ENCODE data around the gene TBC1D10B.
A peak's percentile ranks its signal among the peaks of the same experiment; 100 is the strongest.

TBC1D10B gene

DNA sequence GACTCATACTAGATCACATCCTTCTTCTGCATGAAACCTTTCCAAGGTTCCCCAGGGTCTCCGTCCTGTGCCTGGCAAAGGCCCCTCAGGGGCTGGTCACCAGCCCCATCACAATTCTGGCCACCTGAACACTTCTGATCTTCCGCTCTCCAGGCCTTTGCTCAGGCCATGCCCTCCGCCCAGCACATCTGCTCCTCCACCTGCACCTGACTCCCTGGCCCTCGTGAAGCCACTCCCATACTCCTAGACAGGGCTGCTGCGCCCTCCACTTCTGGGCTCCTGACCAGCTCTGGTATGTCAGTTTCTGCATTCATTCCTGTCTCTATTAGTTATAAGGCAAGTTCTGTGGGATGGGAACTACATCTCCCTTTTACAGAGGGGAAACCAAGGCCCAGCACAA is 2.4 kb upstream of the TBC1D10B start:
- DNase-seq, result no peak

DNA sequence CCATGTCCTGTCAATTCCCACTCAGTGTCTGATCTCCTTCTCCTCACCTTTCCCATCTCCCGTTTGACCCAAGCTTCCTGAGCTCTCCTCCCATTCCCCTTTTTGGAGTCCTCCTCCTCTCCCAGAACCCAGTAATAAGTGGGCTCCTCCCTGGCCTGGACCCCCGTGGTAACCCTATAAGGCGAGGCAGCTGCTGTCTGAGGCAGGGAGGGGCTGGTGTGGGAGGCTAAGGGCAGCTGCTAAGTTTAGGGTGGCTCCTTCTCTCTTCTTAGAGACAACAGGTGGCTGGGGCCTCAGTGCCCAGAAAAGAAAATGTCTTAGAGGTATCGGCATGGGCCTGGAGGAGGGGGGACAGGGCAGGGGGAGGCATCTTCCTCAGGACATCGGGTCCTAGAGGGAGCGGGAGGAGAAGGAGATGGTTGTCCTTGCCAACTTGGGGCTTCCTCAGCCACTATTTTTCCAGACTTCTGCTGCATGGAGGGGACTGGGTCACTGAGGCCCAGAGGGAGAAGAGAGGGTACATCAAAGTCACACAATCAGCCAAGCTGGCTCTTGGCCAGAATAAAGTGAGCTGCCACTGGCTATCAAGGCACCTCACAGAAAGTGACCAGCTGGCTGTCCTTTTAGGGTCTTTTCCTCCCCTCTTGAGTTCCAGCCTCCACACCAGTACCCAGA is 1.9 kb upstream of the TBC1D10B start:
- DNase-seq, result no peak

DNA sequence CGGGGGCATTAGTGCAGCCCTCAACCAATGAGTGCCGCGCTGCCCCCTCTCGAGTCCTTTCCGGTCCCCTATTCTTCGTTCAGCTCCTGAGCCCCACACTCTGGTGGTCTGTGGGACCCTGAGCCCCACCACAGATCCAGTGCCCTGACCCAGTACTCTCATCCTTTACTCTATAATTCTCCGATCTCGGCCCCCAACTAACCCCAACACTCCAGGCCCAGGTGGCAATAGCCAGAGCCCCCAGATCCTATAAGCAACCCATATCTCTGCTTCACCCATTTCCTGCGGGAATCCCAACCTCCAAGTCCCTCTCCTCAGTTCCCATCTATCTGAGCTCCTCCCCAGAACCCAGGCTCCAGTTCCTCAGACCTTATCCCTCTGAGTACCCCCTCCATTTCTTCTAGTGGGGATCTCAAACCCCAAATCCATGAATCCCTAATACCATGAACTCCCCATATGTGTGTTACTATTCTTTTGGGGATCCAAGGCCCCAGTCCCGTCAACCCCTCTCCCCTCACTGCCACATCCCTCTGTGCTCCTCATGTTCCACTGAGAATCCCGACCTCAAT is 1.0 kb upstream of the TBC1D10B start:
- no peak for DNase-seq

DNA sequence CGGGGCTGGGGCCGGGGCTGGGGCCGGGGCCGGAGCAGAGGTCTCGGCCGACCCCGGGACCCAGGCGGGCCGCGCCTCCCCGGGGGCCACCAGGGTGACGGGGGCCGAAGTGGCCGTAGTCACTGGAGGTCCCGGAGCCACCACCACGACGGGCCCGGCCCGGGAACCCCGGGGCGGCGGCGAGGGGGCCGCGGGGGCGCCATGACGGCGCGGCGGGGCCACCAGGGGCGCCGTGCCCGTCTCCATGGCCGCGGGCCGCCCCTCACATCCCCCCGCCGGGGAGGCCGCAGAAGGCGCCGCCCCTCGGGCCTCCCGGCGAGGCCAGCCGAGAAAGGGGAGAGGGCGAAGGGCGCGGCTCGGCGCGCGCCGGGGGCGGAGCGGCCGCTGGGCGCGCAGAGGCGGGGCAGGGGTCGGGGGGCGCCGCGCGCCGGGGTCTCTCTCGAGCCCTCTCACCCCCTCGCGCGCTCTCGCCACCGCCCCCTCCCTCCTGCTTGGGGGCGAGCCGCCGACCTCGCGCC is 297 bp downstream of the TBC1D10B start:
- no peak for DNase-seq

DNA sequence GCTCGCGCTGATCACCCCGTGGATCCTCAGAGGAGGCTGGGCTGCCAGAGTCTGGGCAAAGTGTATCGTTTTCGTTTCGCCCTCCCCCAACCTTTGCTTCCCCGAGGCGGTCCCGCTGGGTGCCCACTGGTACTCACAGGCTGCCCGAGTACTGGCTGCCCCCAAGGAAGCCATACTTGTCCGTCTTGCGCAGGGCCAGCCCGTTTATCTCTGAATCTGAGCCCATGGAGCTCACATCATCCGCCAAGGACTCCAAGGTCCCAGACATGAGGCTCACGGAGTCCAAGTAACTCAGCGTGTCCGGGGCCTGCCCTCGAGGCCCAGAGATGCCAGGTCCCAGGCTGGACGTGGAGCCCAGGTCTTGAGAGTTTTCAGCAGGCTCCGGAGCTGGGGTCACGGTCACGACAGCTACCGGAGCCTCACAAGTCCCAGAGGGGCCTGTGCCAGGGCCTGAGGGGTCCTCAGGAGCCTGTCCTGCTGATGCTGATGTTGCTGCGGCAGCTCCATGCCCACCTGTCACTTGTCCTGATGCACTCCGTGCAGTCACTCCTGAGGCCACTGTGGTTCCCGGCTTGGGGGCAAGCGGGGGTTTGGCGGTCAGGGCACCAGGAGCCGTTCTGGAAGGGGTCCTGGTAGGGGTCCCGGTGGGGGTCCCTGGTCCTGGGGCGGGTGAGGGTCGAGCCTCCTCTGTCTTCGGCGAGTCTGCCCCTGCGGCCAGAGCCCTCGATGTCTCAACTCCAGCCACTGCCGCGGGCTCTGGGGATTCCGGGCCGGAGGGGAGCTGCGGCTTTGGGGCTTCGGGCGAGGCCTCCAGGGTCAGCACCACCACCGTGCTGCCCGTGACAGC is 980 bp downstream of the TBC1D10B start:
- no peak for DNase-seq

DNA sequence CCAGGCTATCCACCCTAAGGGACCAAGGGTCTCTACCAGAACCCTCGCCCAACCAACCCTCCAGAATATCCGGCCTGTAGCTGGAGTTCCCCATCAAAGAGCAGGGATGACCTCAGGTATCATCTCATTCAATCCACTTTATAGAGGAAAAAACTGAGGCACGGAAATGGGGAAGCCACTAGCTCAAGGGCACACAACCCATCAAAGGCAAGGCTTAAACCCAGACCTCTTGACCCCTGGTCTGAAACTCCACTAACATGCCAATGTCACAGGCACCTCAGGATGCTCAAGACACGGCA is 1.6 kb downstream of the TBC1D10B start:
- DNase-seq, result no peak

DNA sequence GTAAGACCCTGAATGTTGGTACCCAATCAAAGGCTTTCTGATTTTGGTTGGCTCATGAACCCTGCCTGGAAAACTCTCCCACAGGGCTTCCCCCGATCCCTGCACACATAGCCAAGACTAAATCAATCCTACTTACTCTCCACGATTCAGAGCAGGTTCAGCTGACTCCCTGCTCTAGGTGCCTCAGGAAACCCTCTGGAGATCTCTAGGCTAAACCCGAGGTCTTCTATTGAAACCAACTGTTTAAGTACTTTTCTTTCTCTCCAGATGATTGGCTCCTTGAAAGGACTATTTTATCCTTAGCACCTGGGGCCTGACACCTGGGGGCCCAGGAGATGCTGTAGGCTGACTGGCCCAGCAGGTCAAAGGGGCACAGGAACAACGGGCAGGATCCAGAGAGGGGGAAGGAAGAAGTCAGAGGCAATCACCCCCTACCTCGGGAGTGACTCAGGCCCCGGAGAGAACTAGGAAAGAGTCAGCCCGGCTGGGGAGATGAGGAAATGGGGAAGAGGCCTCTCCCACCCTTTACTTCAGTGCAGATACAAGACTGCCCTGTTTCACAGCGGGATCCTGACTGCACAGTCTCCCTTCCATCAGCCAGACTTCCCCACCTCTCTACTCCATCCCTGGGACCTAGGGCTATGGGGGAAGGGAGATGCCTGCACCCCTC is 2.0 kb downstream of the TBC1D10B start:
- DNase-seq, result no peak

DNA sequence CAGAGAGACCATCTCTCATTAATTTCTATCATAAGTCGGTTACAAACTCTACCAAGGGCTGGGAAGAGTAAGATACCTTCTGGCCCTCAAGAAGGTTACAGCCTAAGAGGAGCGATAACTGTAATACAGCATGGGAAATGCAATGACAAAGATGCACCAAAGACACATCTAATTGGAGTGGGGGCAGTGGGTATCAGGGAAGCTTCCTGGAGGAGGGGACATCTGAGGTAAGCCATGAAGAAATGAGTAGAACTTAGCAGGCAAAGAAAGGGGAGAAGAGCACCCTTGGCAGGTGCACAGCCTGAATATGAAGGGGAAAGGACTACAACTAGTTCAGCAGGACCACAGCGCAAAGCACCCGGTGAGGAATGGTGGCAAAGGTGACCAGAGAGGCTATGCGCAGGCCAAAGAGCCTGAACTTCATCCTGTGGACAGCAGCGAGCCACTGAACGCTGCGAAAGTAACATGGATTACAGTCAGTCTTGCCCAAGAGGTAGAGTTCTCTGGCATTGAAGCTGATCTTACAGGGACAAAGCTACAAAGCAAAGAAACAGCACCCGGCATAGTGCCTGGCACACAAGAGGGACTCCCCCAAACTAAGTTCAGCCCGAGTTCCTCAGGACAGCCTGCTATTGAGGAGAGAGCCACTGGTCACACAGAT is 2.8 kb downstream of the TBC1D10B start:
- DNase-seq, result no peak

DNA sequence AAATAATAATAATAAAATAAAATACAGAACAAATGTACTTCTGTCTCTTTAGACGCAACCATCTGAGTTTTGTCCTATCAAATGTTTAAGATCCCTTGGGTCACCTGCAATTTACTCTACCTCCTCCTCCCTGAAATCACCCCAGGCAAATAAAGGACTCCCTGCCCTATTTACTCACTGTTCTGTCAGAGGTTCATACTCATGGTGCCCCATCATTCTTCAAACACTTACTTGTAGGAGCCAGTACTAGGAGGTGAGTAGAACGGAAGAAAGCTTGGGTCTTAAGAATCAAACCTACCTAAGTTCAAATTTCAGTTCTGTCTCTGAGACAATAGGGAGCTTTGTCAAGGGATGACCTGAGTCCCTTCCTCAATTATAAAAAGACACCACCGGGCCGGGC is 3.8 kb downstream of the TBC1D10B start:
- DNase-seq, result no peak

DNA sequence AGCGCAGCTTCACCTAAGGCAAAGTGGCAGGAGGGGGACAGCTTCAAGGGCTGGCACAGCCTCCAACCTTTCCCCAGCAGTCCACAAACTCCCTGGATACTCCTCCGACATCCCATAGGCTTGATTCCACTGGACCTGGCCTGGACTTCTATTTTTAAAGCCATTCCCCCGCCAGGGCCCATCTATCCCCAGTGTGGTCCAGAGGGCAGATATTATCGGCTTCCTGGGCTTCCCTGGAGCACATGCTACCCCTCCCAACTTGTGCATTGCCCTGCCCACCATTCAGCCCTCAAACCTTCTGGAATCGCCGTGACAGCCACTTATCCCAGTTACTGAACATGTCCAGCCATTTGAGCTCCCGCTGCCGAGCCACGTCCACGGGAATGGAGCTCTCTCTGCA is 5.1 kb downstream of the TBC1D10B start:
- DNase-seq, result no peak

DNA sequence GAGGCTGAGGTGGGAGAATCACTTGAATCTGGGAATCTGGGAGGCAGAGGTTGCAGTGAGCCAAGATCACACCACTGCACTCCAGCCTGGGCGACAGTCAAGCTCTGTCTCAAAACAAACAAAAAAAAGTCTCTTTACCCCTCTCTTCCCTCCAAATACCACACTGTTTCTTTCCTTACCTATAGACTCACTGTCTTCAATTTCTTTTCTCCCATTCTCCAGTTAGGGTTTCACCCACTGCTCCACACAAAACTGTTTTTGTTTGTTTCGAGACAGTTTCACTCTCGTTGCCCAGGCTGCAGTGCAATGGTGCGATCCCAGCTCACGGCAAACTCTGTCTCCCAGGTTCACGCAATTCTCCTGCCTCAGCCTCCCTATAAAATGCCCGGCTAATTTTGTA is 9.1 kb downstream of the TBC1D10B start:
- DNase-seq, result no peak

DNA sequence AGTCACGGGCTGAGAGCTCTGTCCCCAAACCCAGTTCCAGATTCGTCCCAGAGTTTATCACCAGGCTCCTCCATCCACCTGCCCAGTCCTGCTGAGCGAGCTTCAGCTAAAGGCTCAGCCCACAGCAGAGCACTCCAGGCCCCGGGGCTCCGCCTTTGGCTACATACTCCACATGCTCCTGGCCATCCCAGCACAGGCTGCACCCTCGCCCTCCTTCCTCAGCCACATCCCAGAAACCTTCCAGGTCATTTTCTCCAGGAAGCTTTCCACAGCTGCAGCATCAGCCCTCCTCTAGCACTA is 10.5 kb downstream of the TBC1D10B start:
- no peak for DNase-seq

DNA sequence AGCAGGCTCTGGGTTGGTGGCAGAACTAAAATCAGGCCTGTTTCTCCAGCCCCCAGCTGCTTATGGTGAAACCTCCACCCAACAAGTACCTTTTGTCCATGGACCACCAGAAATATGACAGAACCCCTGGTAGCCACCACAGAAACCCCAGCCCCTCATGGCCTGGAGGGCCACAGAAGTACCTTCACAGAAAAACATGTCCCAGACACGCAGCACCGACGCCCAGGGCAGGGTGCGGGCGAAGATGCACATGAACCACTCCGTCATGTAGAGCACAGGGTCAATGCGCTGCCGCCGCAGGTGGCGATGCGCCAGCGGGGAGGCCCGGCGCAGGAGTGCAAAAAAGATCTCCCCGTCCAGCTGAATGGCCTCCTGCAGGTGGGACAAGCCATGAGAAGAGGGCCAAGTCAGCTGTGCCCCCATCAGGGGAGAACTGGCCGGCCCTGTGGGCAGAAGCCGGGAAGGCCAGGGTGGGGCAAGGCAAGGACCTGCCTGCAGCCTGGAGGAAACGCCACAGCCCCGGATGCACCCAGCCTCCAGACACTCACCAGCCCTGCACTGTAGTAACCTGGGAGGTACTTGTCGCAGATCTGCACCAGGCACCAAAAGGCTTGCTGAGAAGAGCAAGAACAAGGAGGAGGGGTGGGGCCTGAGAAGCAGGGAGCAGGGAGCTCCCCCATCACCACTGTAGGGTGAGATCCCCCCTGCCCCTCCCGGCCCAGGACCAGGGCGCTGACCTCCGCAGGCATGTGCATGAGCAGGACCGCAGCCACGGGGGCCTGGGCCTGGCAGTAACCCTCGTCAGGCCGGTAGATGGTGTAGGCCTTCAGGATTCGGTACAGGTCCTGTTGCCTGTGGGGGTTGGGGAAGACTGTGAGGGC is 11.1 kb downstream of the TBC1D10B start:
- no peak for DNase-seq

DNA sequence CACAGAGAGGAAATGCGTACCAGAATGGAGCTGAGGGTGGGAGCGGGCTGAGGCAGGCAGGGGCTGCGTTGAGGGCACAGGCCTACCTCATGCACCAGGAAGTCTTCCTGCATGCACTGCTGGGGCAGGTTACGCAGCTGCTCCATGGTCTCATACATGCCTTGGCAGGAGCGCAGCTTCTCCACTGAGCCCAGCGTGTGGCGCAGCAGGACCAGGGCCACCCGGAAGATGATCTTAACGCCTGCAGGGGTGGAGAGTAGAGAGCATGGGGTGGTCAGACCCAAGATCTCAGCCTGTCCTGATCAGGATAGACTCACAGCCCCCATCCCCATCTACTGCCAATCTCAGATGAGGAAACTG is 11.7 kb downstream of the TBC1D10B start:
- no peak for DNase-seq

DNA sequence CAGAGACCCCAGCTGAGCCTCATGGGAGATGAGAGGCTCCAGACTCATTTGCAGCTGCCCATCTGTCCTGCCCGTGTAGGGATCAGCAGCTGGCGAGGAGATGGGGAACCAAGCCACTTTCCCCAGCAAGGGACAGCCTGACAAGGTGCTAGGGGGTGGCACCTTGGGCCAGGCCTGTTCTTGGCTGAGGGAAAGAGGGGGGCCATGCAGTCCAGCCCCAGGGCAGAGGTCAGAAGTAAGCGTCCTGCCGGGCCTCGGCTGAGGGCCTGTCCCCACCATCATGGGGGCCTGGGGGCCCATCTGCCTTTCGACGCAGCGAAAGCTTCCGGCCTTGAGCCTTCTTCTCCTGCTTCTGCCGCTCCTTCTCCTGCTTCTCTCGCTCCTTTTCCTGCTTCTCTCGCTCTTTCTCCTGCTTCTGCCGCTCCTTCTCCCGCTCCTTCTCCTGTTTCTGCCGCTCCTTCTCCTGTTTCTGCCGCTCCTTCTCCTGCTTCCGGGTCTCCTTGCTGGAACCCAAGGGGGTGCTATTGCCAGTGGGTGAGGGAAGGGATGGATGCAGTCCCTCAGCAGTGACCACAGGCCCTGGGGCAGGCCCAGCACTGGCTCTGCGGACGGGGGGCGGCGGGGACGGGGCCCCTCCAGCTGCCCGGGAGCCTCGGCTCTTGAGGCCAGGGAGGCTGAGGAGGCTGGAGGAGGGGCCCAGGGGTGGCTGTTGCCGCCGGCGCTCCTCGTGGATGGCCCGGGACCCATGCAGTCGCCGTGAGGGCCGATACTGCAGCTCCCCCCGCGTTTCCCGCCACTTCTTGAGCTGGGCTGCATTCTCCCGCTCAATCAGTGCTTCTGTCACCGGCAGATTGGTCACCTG is 12.3 kb downstream of the TBC1D10B start:
- no peak for DNase-seq

DNA sequence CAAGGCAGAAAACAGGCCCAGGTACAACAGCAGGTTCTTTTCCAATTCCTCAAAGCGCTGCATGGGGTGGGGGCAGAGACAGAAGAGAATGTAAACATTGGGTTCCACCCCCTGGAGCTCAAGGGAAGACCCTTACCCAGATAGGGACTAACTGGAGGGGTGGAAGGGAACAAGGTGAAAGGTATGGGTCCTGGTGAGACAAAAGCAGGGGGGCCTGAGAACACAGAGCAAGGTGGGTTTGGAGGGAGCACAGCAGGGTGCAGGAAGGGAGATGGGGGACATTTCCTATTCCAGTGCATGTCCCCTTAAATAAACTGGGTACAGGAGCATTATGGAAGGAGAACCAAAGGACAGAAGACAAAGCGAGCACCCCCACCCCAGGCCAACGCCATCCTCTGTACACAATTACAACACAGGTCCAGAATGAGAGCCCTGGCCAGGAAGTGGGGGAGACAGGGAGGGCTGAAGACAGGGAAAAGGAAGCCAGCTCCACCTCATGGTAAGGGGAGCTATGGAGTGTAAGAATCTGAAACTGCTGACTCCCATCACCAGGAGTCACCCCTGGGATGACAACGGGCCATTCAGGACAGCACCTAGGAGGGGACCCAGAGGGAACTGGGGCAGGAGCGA is 13.1 kb downstream of the TBC1D10B start:
- DNase-seq, result no peak

DNA sequence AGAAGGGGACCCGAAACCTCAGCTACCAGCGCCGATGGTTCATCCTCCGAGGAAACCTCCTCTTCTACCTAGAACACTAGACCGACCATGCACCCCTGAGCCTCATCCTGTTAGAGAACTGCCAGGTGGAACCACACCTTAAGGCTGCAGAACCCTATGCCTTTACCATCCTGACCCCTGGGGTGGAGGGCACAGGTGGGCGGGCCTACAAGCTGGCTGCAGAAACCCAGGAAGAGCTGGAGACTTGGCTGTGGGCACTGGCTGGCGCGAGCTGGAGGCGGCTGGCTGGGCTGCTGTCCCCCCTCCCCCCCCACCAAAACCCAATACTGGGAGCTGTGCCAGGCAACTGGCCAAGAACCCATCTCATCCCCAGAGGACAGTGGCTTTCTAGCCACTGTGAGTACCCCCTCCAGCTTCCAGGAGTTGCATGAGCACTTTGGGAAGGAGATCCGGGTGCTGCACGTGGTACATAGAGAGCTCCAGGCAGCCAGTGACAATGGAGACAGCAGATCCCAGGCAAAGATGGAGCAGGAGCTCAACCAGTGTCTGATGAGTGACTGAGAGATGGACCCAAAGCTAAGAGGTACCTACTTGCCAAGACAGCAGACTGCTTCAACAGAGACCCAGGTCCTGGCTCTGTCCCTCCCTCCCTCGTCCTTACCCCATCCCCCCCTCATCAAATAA is 13.8 kb downstream of the TBC1D10B start:
- DNase-seq, result no peak

DNA sequence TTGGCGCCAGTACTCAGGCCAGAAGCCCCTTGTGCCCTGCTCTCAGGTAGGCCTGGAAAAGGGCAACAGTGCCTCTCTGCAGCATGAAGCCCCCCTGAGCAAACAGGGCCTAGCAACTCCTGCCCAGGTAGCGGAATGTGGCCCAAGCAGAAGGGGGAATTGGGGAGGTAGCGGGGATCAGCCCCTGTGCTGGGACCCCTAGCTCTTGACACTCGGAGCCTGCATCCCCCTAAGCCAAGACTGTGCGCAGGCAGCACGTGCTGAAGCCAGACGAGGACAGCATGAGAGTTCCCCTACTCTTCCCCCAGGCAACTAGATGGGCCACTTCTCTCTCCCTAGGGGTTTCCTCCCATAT is 14.4 kb downstream of the TBC1D10B start:
- no peak for DNase-seq

DNA sequence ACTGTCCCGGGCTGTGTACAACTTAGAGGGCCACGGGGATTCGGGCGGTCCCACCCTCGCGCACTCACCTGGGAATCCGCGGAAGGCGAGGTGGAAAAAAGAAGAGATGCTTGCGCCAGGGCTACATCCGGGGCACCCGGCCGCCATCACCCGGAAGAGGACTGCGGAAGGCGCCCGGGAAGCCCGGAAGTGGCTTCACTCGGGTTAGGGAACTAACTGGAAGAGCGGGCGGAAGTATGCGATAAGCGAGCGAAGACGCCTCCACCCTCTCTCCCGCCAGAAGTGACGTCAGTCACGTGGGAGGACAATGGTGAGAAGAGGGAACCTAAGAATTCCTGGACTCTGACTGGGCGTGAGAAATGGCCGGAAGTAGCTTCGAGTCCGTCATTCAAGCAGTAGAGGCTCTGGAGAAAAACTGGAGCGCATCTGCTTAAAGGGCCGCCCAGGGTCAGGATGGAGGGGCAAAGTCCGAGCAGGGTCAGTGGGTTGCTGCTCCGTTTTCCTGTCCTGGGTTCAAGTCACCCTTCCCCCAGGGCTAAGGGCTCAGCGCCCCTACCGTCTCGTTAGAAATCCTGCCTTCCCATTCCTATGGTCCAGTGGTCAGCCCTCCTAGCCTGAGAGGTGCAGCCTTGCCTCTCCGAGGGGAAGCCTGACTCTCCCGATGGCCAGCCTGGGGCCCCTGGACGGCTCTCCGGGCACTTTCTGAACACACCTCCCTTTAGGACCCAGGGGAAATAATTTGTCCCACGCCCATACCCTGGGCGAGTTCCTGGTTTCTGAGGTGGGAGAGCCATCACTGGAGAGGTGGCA is 14.9 kb downstream of the TBC1D10B start, which contains the start of gene CD2BP2:
TSS of gene CD2BP2 (minus strand) at position 165 of the 810 bp plus-strand sequence. CDS start 627 bp downstream, outside the sequence.
- DNase-seq, result peak; percentile 84
